Peyer's patch (tissue), 4 donors: Measurements from ENCODE around the gene TMEM219. TPM values are rescaled to one million over a fixed set of nuclear protein-coding genes. Genes with fewer than 3 reads are reported as not detected.
A peak's percentile ranks its signal among the peaks of the same experiment; 100 is the strongest.
"Not testable (repeated sequence)": the region's sequence is repeated elsewhere in the genome, so short reads cannot be mapped to it uniquely, and the experiment has no call there.

Experiments
- DNase-seq, 3 donors: peaks; one replicate each; pipeline ENCODE4 v3.0.0-alpha.2; 2017 to 2019
- H3K27ac ChIP-seq, 4 donors: fragments of 200-600 bp; sonication (generic); one replicate each; pipeline ENCODE4 v1.5.1; 2016 to 2019
- H3K27me3 ChIP-seq, 2 donors: fragments of 200-600 bp; sonication (generic); one replicate each; pipeline ENCODE4 v1.5.1; 2019
- H3K36me3 ChIP-seq, 3 donors: fragments of 200-600 bp; sonication (generic); one replicate each; pipeline ENCODE4 v1.5.1; 2016 to 2019
- H3K4me1 ChIP-seq, 4 donors: fragments of 200-600 bp; sonication (generic); one replicate each; pipeline ENCODE4 v1.5.1; 2016 to 2019
- H3K4me3 ChIP-seq, 4 donors: fragments of 200-600 bp; sonication (generic); 1 replicate in 3 of 4; 2 replicates in 1 of 4; pipeline ENCODE4 v1.5.1; 2016 to 2019; ENCODE audit warnings: mild to moderate bottlenecking in 1 of 4
- H3K9me3 ChIP-seq, 4 donors: fragments of 200-600 bp; sonication (generic); one replicate each; pipeline ENCODE4 v1.5.1; 2016 to 2019; ENCODE audit warnings: mild to moderate bottlenecking in 1 of 4
- CTCF ChIP-seq, 6 experiments: fragments of 450-650 bp in 4 of 6; fragments of 200-600 bp in 2 of 6; sonication (generic) in 1 of 6; IDR thresholded peaks; one replicate each; pipeline ENCODE4 v1.5.1; 2017 to 2019; ENCODE audit warnings: antibody characterized with exemption in 6 of 6, mild to moderate bottlenecking in 3 of 6, moderate library complexity in 1 of 6
- POLR2A ChIP-seq, 2 donors: fragments of 450-650 bp; IDR thresholded peaks; one replicate each; pipeline ENCODE4 v1.5.1; 2017; ENCODE audit warnings: antibody characterized with exemption in 2 of 2, mild to moderate bottlenecking in 2 of 2, moderate library complexity in 2 of 2
- total RNA-seq, 4 donors: library from RNA; depleted of rRNA; stranded (reverse); fragments of >200 nt; gene quantifications; one replicate each; pipeline ENCODE4 v1.1.0, GENCODE V29; 2016

TMEM219 gene
- total RNA-seq, 4 donors from 2014 or later: 103 to 201 (median 170) TPM

- no peaks in the 10 kb centered on the region for H3K9me3 ChIP-seq
- DNase-seq: no peak
- H3K4me3 ChIP-seq: no peak overlapping the region
- H3K27me3 ChIP-seq: no peaks in the 10 kb centered on the region
- no peak overlapping the region for H3K27ac ChIP-seq
- TF ChIP-seq POLR2A (IDR thresholded peaks at IDR 0.05) (no peak), CTCF (IDR thresholded peaks at IDR 0.05) (no peak)
- H3K36me3 ChIP-seq: no peaks in the 10 kb centered on the region
- H3K4me1 ChIP-seq: peaks cover 0 to 13% (median 5%) of the 10 kb centered on the region in 4 donors
Measured at GRCh38 chr16:29959293-29959692, 2.6 kb upstream of the TMEM219 start.

DNA sequence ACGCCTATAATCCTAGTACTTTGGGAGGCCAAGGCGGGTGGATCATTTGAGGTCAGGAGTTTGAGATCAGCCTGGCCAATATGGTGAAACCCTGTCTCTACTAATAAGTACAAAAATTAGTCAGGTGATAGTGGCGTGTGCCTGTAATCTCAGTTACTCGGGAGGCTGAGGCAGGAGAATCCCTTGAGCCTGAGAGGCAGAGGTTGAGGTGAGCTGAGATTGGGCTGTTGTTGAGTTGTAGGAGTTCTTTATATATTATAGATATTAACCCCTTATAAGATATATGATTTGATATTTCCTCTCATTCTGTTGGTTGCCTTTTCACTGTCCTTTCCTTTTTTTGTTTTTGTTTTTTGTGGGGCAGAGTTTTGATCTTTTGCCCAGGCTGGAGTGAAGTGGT is 2.1 kb upstream of the TMEM219 start:
- H3K4me1 ChIP-seq: peaks cover 0 to 16% (median 5%) of the 10 kb centered on the region in 4 donors
- not testable (repeated sequence) for H3K27me3 ChIP-seq, H3K9me3 ChIP-seq, H3K4me3 ChIP-seq, DNase-seq, H3K27ac ChIP-seq, H3K36me3 ChIP-seq

DNA sequence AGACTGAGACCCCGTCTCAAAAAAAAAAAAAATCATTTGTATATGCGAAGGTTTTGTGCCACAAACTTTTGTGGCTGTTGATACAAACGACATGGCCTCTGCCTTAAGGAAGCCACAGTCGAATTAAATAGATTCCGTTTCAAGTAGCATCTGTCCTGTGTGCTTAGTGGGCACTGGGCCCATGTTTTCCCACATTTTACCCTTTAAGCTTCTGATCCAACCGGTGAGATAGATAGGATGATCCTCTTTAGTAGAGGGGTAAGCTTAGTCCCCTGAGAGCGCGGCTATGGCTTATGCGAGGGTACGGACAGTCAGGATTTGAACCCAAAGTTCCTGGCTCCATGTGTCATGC is 776 bp upstream of the TMEM219 start:
- H3K4me1 ChIP-seq: peaks cover 0 to 27% (median 5%) of the 10 kb centered on the region in 4 donors
- peaks cover 0 to 7% (median 0%) of the 10 kb centered on the region in 3 donors for H3K36me3 ChIP-seq
- H3K27ac ChIP-seq: peak overlapping the region; percentile 93 to 99 (median 97)
- H3K4me3 ChIP-seq: peak overlapping the region; percentile 69 to 86 (median 78)
- no peak for DNase-seq
- TF ChIP-seq CTCF (IDR thresholded peaks at IDR 0.05) (no peak), POLR2A (IDR thresholded peaks at IDR 0.05) (no peak)
- H3K27me3 ChIP-seq: no peaks in the 10 kb centered on the region
- no peaks in the 10 kb centered on the region for H3K9me3 ChIP-seq

DNA sequence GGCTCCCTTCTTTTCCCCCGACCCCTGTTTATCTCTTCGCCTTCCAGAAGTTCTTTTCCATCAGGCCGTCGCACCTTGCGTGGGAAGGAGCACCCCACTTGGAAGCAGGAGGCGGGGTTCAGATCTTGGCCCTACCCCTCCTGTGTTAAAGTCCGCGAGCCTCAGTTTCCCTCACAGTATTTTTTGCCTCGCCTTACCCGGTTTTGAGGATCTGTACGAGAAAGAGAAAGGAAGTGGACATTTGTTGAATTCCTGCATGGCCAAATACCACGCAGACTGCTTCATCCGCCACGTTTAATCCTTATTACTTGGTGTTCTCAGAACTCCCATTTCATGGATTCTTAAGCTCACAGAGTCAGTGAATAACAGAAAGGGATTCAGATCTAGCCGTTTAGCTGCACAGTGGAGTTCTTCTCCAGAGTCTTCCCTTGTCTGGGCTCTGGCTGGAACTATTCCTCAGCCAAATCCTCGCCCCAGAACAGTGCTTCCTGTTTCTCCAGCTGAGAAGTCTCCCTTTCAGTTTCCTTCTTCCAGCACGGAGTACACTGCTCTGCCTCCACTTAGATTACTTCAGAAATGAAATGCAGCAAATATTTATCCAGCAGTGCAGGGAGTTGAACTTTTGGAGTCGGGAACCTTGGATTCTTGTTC is 590 bp downstream of the TMEM219 start:
- Histone ChIP-seq H3K27ac (peak overlapping the region; percentile 93 to 99 (median 97)), H3K27me3 (no peaks in the 10 kb centered on the region), H3K4me1 (peaks cover 0 to 27% (median 5%) of the 10 kb centered on the region in 4 donors), H3K4me3 (peak overlapping the region; percentile 69 to 86 (median 78)), H3K9me3 (no peaks in the 10 kb centered on the region), H3K36me3 (peaks cover 0 to 16% (median 0%) of the 10 kb centered on the region in 3 donors)
- peak in 1 of 3 donors; percentile 35 for DNase-seq
- no peak for TF ChIP-seq POLR2A (IDR thresholded peaks at IDR 0.05)

GRCh38 chr16:29963021-29963743 is 1.3 kb downstream of the TMEM219 start:
- peaks cover 0 to 27% (median 5%) of the 10 kb centered on the region in 4 donors for H3K4me1 ChIP-seq
- H3K4me3 ChIP-seq: peak overlapping the region in 2 of 4 donors; percentile 69 to 86
- H3K36me3 ChIP-seq: peaks cover 0 to 22% (median 0%) of the 10 kb centered on the region in 3 donors
- TF ChIP-seq CTCF (IDR thresholded peaks at IDR 0.05) (no peak), POLR2A (IDR thresholded peaks at IDR 0.05) (no peak)
- H3K27ac ChIP-seq: peak overlapping the region; percentile 93 to 99 (median 97)
- DNase-seq: no peak
- no peaks in the 10 kb centered on the region for H3K27me3 ChIP-seq
- no peaks in the 10 kb centered on the region for H3K9me3 ChIP-seq

GRCh38 chr16:29968205-29968604 is 6.3 kb downstream of the TMEM219 start:
- Histone ChIP-seq H3K4me3 (no peak overlapping the region), H3K27ac (no peak overlapping the region), H3K4me1 (peaks cover 0 to 24% (median 0%) of the 10 kb centered on the region in 4 donors), H3K36me3 (peaks cover 0 to 46% (median 0%) of the 10 kb centered on the region in 3 donors), H3K9me3 (no peaks in the 10 kb centered on the region), H3K27me3 (no peaks in the 10 kb centered on the region)
- TF ChIP-seq POLR2A (IDR thresholded peaks at IDR 0.05) (no peak), CTCF (IDR thresholded peaks at IDR 0.05) (no peak)
- no peak for DNase-seq
